ENCODE results near the gene MON1A. TPM values are rescaled to one million over a fixed set of nuclear protein-coding genes. Genes with fewer than 3 reads are reported as not detected.
"Not testable (repeated sequence)": the region's sequence is repeated elsewhere in the genome, so short reads cannot be mapped to it uniquely, and the experiment has no call there.

MON1A gene
- total RNA-seq, 2 experiments from 2014 or later: 0.85 to 1.3 TPM

GRCh38 chr3:49924683-49925082 is 4.9 kb downstream of the MON1A start:
- POLR2A ChIA-PET: no interaction called here
- Mint-ChIP-seq H3K4me3 (no peak overlapping the region), H3K27me3 (no peaks in the 10 kb centered on the region), H3K27ac (no peak overlapping the region), H3K9me3 (no peaks in the 10 kb centered on the region), H3K36me3 (ENCODE audit: low read depth) (peaks cover 5% of the 10 kb centered on the region), H3K4me1 (ENCODE audit: low read depth) (peaks cover 27% of the 10 kb centered on the region)
- peaks cover 11% of the 10 kb centered on the region for H3K4me1 ChIP-seq (ENCODE audit: insufficient read depth, low read length)
- ATAC-seq (ENCODE audit: poor library complexity) (no peak), DNase-seq (no peak)
- H3K27me3 ChIP-seq (ENCODE audit: control insufficient read depth in 1 of 2, insufficient read depth in 2 of 2, low read length in 2 of 2): no peaks in the 10 kb centered on the region
- no peaks in the 10 kb centered on the region for H3K9me3 ChIP-seq (ENCODE audit: control insufficient read depth in 1 of 2, insufficient read depth in 1 of 2, low read length in 2 of 2)
- CTCF ChIA-PET: interaction anchor here (1.3 kb wide), 1 partner anchor 122 kb away, joined by 3 read pairs; no protein-coding TSS in a partner anchor
- no peak for TF ChIP-seq CTCF (IDR thresholded peaks at IDR 0.05)
- H3K27ac ChIP-seq (ENCODE audit: low read depth in 1 of 2, low read length in 2 of 2): no peak overlapping the region
- H3K4me3 ChIP-seq (ENCODE audit: low read length): no peak overlapping the region
- no peaks in the 10 kb centered on the region for H3K36me3 ChIP-seq (ENCODE audit: insufficient read depth, low read length)
- intact Hi-C loops (cut with DNase I, micrococcal nuclease): loop anchor here in 1 of 2 experiments (5.0 kb wide), 1 partner anchor 122 kb away; the partner anchor contains the start of gene INKA1

- H3K27ac ChIP-seq (ENCODE audit: low read depth in 1 of 2, low read length in 2 of 2); H3K36me3 Mint-ChIP-seq (ENCODE audit: low read depth); H3K9me3 Mint-ChIP-seq; H3K36me3 ChIP-seq (ENCODE audit: insufficient read depth, low read length); H3K9me3 ChIP-seq (ENCODE audit: control insufficient read depth in 1 of 2, insufficient read depth in 1 of 2, low read length in 2 of 2); H3K4me3 ChIP-seq (ENCODE audit: low read length); H3K27me3 Mint-ChIP-seq; DNase-seq; H3K27me3 ChIP-seq (ENCODE audit: control insufficient read depth in 1 of 2, insufficient read depth in 2 of 2, low read length in 2 of 2); H3K27ac Mint-ChIP-seq; H3K4me3 Mint-ChIP-seq; CTCF ChIA-PET; H3K4me1 Mint-ChIP-seq (ENCODE audit: low read depth); H3K4me1 ChIP-seq (ENCODE audit: insufficient read depth, low read length); intact Hi-C loops (cut with DNase I, micrococcal nuclease); POLR2A ChIA-PET: not testable (repeated sequence)
- peak; percentile 39 for ATAC-seq (ENCODE audit: poor library complexity)
These were observed 11.6 kb downstream of the MON1A start for GRCh38 chr3:49917806-49918590.

- intact Hi-C loops (cut with DNase I, micrococcal nuclease): no loop called here
- Histone ChIP-seq H3K4me1 (ENCODE audit: insufficient read depth, low read length) (peaks cover 2% of the 10 kb centered on the region), H3K9me3 (ENCODE audit: control insufficient read depth in 1 of 2, insufficient read depth in 1 of 2, low read length in 2 of 2) (no peaks in the 10 kb centered on the region), H3K27ac (ENCODE audit: low read depth in 1 of 2, low read length in 2 of 2) (no peak overlapping the region), H3K4me3 (ENCODE audit: low read length) (no peak overlapping the region), H3K27me3 (ENCODE audit: control insufficient read depth in 1 of 2, insufficient read depth in 2 of 2, low read length in 2 of 2) (no peaks in the 10 kb centered on the region), H3K36me3 (ENCODE audit: insufficient read depth, low read length) (peaks cover 17% of the 10 kb centered on the region)
- no peak for DNase-seq
- Mint-ChIP-seq H3K36me3 (ENCODE audit: low read depth) (peaks cover 22% of the 10 kb centered on the region), H3K4me1 (ENCODE audit: low read depth) (no peaks in the 10 kb centered on the region), H3K27ac (no peak overlapping the region), H3K4me3 (no peak overlapping the region), H3K9me3 (no peaks in the 10 kb centered on the region), H3K27me3 (no peaks in the 10 kb centered on the region)
- no peak for ATAC-seq (ENCODE audit: poor library complexity)
- ChIA-PET CTCF (no interaction called here), POLR2A (no interaction called here)
- no peak for TF ChIP-seq CTCF (IDR thresholded peaks at IDR 0.05)
These were observed 12.9 kb downstream of the MON1A start for GRCh38 chr3:49916686-49917085.

GRCh38 chr3:49914906-49915305 is 14.7 kb downstream of the MON1A start:
- ATAC-seq (ENCODE audit: poor library complexity) (no peak), DNase-seq (no peak)
- Mint-ChIP-seq H3K4me3 (no peak overlapping the region), H3K36me3 (ENCODE audit: low read depth) (peaks cover 30% of the 10 kb centered on the region), H3K27ac (no peak overlapping the region), H3K4me1 (ENCODE audit: low read depth) (no peaks in the 10 kb centered on the region), H3K27me3 (no peaks in the 10 kb centered on the region), H3K9me3 (no peaks in the 10 kb centered on the region)
- H3K4me1 ChIP-seq (ENCODE audit: insufficient read depth, low read length): peaks cover 2% of the 10 kb centered on the region
- H3K4me3 ChIP-seq (ENCODE audit: low read length): no peak overlapping the region
- ChIA-PET CTCF (no interaction called here), POLR2A (no interaction called here)
- H3K27ac ChIP-seq (ENCODE audit: low read depth in 1 of 2, low read length in 2 of 2): no peak overlapping the region
- H3K36me3 ChIP-seq (ENCODE audit: insufficient read depth, low read length): peaks cover 29% of the 10 kb centered on the region
- intact Hi-C loops (cut with DNase I, micrococcal nuclease): loop anchor here in 1 of 2 experiments (5.0 kb wide), 1 partner anchor 43 kb away; no protein-coding TSS in a partner anchor
- no peak for TF ChIP-seq CTCF (IDR thresholded peaks at IDR 0.05)
- H3K27me3 ChIP-seq (ENCODE audit: control insufficient read depth in 1 of 2, insufficient read depth in 2 of 2, low read length in 2 of 2): no peaks in the 10 kb centered on the region
- H3K9me3 ChIP-seq (ENCODE audit: control insufficient read depth in 1 of 2, insufficient read depth in 1 of 2, low read length in 2 of 2): no peaks in the 10 kb centered on the region

All from CD4-positive, alpha-beta T cell (primary cell).